HCT116 (cell line): ENCODE results near the gene ZNF180.

ENCODE experiments used
- CBX3 ChIP-seq: IDR thresholded peaks from 2 replicates; pipeline ENCODE4 v1.6.1; 2012; ENCODE audit warnings: low read depth
- EZH2phosphoT487 ChIP-seq: fragments of 200-600 bp; IDR thresholded peaks from 2 replicates; pipeline ENCODE4 v1.6.1; 2018; ENCODE audit warnings: antibody characterized with exemption, borderline replicate concordance
- YY1 ChIP-seq: IDR thresholded peaks from 2 replicates; pipeline ENCODE4 v1.6.1; 2011; ENCODE audit warnings: low read length, low read depth, moderate library complexity, mild to moderate bottlenecking; ENCODE audit not compliant: insufficient replicate concordance; ENCODE audit errors: extremely low read depth

- TF ChIP-seq EZH2phosphoT487 (no peak), CBX3 (no peak), YY1 (no peak)
These were observed 14.7 kb upstream of the ZNF180 start for GRCh38 chr19:44515031-44515430.
